HG02571 (cell line): ENCODE data around the gene MTR.
"Not testable (repeated sequence)": the region's sequence is repeated elsewhere in the genome, so short reads cannot be mapped to it uniquely, and the experiment has no call there.

ENCODE experiments used
- ATAC-seq: cut with Tn5 transposase; IDR thresholded peaks from one replicate; pipeline ENCODE4 v1.9.1; 2021; ENCODE audit warnings: mild to moderate bottlenecking, moderate library complexity; ENCODE audit not compliant: unreplicated experiment

The MTR gene

DNA sequence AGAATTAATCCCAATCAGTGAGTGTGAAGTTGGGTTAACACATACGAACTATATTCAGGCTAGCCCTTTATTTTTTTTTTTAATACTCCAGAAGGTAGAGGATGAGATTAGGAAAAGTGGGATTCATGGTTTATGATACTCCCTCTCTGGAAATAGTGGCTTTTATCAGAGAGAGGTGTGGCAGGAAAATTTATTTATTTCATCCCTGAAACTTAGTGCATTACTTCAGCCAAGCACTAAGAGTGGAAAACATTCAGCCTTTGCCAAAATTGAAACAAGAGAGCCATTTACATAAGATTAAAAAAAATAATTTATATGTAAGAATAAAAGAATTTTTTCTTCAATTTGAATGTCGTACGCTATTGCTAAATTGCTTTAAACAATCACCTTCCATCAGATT lies 35.0 kb downstream of the MTR start:
- ATAC-seq = no peak

DNA sequence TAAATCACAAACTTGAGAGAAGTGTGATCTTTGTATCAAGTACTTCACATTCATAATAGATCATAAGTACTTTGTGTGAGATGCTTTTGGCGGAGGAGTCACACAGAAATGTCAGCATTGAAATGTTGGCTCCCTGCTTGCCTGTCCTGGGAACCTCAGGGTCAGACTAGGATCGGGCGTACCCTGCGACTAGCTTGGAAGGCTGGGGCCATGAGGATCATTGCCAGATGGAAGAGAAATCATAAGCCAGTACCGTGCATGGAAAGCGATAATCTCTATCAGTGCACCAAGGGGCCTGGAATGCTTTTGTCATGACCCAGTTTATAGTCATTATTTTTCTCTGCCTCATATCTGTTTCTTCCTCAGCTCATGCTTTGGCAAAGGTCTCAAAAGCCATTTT lies 35.5 kb downstream of the MTR start:
- no peak for ATAC-seq

DNA sequence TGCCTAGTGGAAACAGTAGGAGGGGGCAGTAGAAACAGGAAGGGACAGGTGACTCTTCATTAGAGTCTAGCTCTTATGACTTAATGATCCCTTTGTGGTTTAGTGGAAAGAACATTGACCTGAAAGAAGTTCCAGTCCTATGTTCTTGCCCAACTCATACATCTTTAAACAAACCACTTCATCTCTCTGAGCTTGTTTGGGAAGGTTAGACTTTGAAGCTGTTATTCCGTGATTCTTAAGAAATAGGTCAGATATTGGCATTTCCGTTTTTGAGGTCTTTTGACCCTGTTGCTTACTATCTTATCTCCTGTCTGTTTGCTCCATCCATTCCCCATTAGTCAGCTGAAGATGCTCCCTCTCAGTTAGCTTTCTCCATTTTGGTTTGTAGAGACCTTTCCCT lies 38.5 kb downstream of the MTR start:
- ATAC-seq = no peak

DNA sequence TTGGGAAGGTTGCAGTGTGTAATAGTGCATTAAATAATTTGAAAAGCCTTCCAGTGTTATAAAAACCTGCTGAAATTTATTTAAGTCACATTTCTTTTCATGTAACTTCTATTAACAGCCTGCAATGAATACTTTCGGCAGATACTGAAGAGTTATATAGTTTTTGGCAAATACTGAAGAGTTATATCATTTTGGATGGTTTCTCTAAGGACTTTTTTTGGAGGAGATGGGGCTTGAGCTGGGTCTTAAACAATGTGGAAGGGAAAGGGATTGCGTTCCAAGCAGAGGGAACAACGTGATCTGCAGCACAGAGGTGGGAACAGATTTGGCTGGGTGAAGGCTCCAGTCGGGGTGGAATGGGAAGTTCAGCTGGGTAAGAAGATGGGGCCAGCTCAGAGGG lies 39.8 kb downstream of the MTR start:
- ATAC-seq = no peak

DNA sequence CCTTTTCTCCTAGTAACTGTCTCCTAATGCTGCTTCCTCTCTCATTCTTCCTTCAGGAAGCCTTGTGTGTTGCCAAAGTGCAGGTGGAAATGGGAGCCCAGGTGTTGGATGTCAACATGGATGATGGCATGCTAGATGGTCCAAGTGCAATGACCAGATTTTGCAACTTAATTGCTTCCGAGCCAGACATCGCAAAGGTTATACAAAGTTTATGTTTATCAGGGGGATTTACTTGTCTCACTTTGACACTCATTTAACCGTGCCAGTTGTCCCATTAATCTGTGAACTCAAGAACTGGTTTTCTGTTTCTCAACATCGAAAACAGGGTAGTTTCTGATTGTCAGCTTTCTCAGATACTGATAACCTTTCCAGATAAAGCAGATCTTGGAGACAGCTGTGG lies 40.4 kb downstream of the MTR start:
- no peak for ATAC-seq

DNA sequence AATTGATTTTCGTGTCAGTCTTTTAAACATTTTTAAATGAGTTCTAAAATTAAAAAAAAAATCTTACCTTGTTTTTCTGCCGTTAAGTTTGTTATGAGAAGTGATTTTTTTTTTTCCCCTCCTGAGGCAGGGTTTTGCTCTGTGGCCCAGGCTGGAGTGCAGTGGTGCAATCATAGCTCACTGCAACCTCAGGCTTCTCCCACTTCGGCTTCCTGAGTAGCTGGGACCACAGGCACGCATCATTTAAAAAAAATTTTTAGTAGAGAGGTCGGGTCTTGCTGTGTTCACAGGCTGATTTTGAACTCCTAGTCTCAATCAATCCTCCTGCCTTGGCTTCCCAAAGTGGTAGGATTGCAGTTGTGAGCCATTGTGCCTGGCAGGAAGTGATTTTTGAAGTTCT lies 41.1 kb downstream of the MTR start:
- no peak for ATAC-seq

DNA sequence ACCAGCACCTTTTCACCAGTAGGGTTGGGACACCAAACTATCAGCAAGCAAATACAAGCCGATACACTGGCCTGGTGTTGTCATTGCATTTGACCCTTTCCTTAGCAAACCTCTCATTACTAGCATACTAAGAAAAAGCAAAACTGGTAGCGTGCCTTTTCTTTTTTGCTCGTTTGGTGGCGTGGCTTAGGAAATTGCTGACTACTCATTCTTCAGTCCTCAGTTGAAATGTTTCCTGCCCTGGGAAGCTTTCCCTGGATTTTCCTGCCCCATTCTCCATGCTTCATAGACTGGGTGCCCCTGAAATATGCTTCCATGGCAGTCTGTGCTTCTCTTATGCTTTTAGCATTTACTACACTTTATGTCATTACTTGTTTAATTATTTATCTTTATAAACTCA lies 42.0 kb downstream of the MTR start:
- ATAC-seq = no peak

DNA sequence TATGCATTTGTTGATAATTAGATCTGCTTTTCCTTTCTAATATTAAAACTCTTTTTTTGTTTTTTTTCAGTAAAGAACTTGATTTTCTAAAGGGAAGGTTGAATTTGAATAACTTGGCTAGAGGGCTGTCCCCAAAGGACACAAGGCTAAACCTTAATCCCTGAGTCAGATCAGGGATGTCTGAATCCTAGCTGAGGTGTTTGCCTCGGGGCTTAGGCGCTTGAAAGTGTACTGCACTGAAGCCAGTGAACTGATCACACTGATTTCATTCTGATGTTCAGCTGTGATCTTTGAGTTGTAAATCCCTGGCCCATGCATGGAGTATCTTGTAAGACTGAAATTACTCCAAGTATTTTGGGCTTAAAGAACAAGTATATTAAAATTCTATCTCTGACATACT lies 42.8 kb downstream of the MTR start:
- no peak for ATAC-seq

DNA sequence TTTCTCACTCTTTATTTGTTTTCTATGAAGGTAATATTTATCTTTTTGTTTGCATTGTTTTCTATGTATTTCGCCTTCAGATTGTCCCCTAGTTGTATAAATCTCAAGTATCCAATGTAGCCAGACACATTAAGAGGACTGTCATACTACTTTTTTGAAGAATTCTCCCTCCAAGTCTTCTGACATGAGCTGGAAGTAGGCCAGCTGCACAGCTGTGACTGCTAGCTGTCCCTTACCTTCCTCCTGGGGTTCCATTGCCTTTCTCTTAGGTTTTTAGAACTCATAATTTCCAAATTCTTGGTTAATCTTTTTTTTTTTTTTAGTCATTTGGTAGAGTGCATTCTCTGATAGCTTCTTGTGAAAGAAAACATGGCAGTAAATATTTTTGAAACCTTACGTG lies 46.2 kb downstream of the MTR start:
- ATAC-seq = no peak

DNA sequence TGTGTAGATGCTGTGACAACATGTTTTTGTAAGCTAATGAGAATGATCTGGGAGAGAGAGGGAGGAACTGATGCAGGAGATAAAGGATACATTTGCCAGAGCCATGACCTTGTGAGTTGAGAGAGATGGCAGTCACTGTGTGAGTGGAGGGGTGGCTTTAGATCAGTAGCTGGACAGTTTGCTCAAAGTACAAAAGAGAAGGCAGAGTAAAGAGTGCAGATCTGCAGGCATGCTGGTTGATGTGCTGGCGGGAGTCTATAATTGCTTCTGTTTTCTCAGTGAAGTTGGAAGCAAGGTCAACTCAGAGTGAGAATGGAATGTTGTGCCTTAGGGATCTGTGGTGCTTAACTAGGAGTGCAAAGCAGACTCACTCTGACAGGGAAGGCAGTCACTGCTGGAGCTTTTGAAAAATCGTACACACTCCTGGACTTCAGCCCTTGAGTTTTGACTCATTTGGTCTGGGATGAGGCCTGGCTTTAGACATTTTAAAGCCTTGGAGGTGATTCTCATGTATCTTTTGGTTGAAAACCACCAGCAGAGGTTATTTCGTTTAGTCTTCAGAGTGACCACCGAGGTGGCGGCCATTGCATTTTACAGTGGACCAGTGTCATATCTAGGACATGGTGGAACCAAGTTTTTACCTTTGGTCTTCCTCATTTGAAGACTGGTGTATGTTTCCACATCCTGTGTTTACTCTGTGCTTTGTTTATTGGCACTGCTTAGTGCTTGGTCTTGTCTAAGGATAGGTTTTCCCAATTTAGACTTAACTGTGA lies 49.6 kb downstream of the MTR start:
- no peak for ATAC-seq

DNA sequence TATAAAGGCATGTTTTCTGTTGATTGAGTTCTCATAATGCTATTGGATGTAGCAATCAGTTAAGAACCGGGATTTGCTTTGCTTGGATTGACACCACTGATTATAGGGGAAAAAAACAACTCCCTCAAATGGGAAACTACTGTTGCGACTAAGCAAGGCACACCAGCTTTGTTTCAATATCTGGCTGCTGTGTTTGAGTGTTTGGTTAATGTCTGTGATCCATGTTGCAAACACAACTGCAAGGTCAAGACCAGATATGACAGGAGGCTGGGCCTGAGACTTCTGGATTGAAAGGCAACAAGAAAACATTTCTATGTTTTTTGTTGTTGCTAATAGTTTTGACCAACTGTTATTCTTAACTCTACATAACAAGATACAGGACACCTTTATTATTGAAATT lies 50.7 kb downstream of the MTR start:
- ATAC-seq = no peak

DNA sequence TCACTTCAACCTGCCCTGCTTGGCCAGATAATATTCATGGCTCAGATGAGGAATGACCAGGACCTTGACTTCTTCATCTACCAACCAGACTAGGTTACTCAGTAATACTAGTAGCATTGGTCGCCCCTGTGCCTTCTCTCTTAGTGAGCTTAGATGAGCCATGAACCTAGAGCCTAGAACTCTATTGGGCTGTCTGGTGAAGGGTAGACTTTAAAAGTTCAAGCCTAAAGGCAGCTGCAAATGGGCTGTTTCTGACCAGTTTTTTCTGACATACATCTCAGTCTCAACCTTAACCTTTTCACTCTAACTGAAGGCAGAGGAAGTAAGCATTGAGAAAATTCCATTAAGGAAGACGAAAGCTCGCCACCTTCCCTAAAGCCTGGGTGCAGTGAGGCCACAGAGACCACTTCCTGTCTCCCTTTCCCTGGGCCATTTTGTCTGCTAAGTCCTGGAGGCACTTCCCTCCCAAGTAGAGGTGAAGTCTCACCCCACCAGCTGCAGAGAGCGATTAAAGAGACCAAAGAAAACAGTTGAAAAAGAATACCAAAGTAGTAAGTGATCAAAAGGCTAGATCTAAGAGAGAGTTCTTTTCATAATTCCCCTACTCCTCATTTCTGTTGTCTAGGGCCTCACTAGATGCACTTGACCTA lies 53.3 kb downstream of the MTR start:
- ATAC-seq = no peak

DNA sequence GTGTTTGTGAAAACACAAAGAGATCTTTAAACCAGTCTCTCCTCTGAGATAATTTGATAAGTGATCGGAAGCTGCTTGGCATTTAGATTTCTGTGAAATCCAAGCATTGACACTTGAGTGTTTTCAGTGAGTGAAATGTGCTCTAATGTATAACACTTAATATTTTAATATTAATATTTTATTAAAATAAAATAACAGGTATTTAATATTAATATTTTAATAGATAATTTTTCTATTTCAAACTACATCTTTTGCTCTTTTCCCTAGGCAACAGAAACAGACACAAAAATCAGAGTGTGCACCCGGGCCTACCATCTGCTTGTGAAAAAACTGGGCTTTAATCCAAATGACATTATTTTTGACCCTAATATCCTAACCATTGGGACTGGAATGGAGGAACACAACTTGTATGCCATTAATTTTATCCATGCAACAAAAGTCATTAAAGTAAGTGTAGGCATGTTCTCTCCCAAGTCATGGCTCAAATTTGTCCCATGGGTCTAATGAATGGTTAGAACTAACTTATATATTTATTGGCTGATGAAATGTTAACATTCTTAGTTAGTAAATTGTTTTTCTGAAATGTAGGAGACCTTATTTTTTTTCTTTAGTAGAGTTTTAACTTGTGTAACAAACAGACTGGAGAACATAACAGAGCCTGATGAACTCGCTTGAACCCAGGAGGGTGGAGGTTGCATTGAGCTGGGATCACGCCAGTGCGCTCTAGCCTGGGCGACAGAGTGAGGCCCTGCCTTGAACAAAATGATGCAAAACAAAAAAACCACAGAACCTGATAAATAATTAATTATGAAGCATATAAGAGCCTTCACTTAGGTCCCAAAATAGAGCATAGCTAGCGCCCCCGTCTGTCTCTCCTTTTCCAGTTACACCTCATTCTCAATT lies 55.2 kb downstream of the MTR start:
- no peak for ATAC-seq

DNA sequence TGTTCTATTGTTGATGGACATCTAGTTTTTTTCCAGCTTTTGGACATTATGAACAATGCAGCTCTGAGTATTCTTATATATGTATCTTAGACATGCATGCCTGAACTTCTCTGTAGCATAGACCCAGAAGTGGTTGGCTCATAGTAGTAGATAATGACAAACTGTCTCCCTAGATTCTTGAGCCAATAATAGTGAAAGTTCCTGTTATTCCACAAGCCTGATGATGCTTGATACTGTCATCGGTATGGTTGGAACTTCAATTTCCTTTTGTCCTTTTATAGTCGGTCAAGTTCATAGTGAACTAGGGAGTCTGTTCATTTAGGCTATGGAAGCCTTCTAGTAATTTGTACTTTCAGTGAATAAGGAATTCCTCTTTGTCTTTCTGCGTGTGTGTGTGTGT lies 56.8 kb downstream of the MTR start:
- no peak for ATAC-seq

DNA sequence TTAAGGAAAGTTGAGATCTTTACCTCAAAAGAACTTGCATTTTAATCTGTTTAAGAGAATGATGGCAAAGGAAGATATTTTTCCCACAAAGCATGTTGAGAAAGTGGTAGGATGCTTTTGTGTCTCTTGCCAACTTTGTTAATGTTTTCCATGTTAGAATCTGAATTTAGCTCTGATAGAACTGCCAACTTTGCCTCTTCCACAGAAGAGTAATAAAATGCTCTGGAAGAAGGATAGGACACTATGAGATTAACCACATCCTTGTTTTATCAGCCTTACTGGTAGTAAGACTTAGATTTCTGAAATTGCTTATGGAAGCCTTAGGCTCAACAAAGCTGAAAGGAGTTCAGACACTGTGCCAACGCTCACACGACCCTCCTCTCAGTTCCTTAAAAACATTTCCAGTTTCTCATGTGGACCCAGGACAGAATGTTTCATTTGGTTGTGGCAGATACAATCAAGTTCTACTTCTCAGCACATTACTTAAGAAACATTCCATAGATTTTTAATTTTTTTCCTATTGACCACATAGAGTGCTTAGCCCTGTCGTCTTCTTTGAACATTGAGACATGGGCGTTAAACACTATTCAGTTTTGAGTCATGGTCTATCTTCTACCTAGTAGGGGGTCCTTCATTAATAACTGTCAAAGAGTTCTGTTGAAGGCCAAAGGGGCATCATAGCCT lies 59.0 kb downstream of the MTR start:
- ATAC-seq = no peak

DNA sequence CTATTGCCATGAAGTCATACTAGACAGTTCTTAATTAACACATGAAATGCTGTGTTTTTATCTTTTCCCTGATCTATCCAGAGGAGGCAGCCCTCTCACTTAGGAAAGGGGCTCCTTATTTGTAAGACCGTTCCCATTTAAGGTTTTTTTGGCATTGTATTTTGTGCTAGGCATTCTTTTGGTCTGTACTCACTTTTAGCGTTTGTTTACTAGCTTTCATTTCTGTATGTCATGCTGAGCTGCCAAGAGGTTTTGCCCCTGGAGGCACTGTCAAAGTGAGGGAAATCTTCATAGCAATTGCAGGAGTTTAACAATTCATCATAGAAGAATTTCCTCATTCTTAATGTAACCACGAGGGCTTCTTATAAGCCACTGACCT lies 59.5 kb downstream of the MTR start:
- ATAC-seq = no peak

DNA sequence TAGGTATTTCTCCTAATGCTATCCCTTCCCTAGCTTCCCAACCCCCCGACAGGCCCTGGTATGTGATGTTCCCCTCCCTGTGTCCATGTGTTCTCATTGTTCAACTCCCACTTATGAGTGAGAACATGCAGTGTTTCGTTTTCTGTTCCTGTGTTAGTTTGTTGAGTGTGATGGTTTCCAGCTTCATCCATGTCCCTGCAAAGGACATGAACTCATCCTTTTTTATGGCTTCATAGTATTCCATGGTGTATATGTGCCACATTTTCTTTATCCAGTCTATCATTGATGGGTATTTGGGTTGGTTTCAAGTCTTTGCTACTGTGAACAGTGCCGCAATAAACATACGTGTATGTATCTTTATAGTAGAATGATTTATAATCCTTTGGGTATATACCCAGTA lies 61.6 kb downstream of the MTR start:
- not testable (repeated sequence) for ATAC-seq

DNA sequence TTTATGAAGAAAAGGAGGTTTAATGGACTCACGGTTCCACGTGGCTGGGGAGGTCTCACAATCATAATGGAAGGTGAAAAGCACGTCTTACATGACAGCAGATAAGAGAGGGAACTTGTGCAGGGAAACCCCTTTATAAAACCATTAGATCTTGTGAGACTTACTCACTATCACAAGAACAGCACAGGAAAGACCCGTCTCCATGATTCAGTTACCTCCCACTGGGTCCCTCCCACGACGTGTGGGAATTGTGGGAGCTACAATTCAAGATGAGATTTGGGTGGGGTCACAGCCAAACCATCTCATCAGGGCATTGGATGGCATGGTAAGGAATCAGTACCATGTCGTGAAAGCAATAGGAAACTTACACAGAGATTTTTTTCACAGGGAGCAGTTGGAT lies 63.1 kb downstream of the MTR start:
- no peak for ATAC-seq

DNA sequence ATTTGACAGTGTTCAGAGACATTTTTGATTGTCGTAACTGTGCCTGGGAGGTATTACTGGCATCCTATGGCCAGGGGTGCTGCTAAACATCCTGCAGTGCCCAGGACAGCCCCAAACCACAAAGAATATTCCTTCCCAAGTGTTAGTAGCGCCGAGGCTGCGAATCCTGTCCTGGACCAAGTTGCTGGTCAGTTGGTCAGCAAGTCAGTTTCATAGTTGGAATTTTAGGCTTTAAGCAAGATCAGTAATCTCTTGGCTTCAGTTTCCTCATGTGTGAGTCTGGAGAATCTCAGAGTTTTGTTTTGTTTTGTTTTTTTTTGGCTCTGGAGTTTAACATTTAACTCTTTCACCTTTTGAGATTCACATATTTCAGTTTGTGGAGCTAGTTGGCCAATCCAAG lies 65.0 kb downstream of the MTR start:
- no peak for ATAC-seq

DNA sequence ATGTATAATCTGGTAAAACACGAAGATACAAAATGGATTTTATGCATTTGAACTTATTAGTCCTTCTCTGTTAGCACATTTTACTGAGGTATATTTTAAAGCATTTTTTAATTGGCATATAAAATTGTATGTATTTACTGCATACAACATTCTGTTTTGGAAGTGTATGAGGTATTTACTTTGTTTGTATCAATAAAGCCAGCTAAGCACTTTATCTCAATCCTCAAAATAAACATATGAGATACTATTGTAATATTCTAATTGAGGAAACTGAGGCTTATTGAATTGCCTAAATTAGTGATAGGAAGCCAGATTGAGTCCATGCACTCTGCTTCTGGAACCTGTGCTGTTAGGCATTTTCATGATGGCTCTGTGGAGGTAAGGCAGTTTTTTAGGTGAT lies 65.6 kb downstream of the MTR start:
- ATAC-seq = no peak

DNA sequence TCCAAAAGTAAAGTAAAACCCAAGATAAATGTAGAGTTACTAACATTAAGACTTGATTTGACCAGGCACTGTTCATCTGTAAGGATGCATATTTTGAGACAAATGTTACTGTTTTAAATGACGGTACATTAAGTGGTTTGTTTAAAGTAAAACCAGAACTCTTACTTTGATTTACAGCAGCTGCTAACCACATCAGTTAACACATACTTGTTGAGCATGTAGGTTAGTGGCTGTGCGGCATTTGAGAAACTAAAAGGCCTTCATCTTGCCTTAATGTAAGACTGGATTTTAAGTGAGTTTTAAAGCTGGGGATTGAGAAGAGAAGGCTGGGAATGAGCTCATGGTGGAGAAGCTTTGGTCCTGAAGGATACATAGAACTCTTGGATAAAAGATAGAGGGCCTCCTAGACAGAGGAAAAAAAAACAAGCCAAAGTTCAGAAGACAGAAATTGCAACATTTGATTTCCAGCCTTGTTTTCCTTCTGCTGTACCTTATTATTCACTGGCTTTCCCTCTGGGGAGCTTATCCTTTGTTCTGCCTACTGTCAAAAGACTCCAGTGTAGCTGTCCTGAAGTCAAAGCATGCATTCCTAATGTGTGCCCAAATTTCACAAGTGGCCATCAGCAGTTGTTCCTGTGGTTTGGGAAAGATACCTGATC lies 66.6 kb downstream of the MTR start:
- ATAC-seq = no peak
